ENCODE data around the gene OR4K14.

GRCh38 chr14:19975291-19975690 is 43.8 kb downstream of the OR4K14 start, which contains the start of gene OR4K15:
- TF ChIP-seq, protein P1, sequence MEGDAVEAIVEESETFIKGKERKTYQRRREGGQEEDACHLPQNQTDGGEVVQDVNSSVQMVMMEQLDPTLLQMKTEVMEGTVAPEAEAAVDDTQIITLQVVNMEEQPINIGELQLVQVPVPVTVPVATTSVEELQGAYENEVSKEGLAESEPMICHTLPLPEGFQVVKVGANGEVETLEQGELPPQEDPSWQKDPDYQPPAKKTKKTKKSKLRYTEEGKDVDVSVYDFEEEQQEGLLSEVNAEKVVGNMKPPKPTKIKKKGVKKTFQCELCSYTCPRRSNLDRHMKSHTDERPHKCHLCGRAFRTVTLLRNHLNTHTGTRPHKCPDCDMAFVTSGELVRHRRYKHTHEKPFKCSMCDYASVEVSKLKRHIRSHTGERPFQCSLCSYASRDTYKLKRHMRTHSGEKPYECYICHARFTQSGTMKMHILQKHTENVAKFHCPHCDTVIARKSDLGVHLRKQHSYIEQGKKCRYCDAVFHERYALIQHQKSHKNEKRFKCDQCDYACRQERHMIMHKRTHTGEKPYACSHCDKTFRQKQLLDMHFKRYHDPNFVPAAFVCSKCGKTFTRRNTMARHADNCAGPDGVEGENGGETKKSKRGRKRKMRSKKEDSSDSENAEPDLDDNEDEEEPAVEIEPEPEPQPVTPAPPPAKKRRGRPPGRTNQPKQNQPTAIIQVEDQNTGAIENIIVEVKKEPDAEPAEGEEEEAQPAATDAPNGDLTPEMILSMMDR (IDR thresholded peaks at IDR 0.05) = no peak
- no peak for TF ChIP-seq POLR2A (IDR thresholded peaks at IDR 0.05)
